Measurements from ENCODE around the gene TPK1.

TPK1 gene

GRCh38 chr7:144549861-144550260, 286.0 kb downstream of the TPK1 start:
- H3K4me3 ChIP-seq = no peak overlapping the region
- no peak overlapping the region for H3K27ac ChIP-seq

- Histone ChIP-seq H3K4me3 (no peak overlapping the region), H3K27ac (no peak overlapping the region)
These were observed 287.3 kb downstream of the TPK1 start for GRCh38 chr7:144548556-144548955.

- Histone ChIP-seq H3K27ac (no peak overlapping the region), H3K4me3 (no peak overlapping the region)
These were observed 288.0 kb downstream of the TPK1 start for GRCh38 chr7:144547888-144548287.

- no peak overlapping the region for H3K27ac ChIP-seq
- H3K4me3 ChIP-seq = no peak overlapping the region
These were observed 289.1 kb downstream of the TPK1 start for GRCh38 chr7:144546782-144547181.

GRCh38 chr7:144545330-144545729, 290.5 kb downstream of the TPK1 start:
- no peak overlapping the region for H3K27ac ChIP-seq
- H3K4me3 ChIP-seq = no peak overlapping the region

- Histone ChIP-seq H3K4me3 (no peak overlapping the region), H3K27ac (no peak overlapping the region)
These were observed 301.0 kb downstream of the TPK1 start for GRCh38 chr7:144534655-144535395.

GRCh38 chr7:144534196-144534595, 301.7 kb downstream of the TPK1 start:
- no peak overlapping the region for H3K27ac ChIP-seq
- H3K4me3 ChIP-seq = no peak overlapping the region

- Histone ChIP-seq H3K4me3 (no peak overlapping the region), H3K27ac (no peak overlapping the region)
These were observed 304.7 kb downstream of the TPK1 start for GRCh38 chr7:144531181-144531580.

GRCh38 chr7:144529269-144529926, 306.5 kb downstream of the TPK1 start:
- Histone ChIP-seq H3K4me3 (no peak overlapping the region), H3K27ac (no peak overlapping the region)

- H3K27ac ChIP-seq = no peak overlapping the region
- no peak overlapping the region for H3K4me3 ChIP-seq
These were observed 307.3 kb downstream of the TPK1 start for GRCh38 chr7:144528536-144529045.

GRCh38 chr7:144527051-144527471, 308.8 kb downstream of the TPK1 start:
- no peak overlapping the region for H3K27ac ChIP-seq
- H3K4me3 ChIP-seq = no peak overlapping the region

- H3K4me3 ChIP-seq = no peak overlapping the region
- no peak overlapping the region for H3K27ac ChIP-seq
These were observed 309.9 kb downstream of the TPK1 start for GRCh38 chr7:144525956-144526355.

- no peak overlapping the region for H3K27ac ChIP-seq
These were observed 311.6 kb downstream of the TPK1 start for GRCh38 chr7:144524271-144524670.

GRCh38 chr7:144523621-144524020, 312.2 kb downstream of the TPK1 start:
- Histone ChIP-seq H3K4me3 (no peak overlapping the region), H3K27ac (no peak overlapping the region)

More at GRCh38 chr7:144524271-144524670, 311.6 kb downstream of the TPK1 start:
- no peak overlapping the region for H3K4me3 ChIP-seq

- Histone ChIP-seq H3K27ac (no peak overlapping the region), H3K4me3 (no peak overlapping the region)
These were observed 315.9 kb downstream of the TPK1 start for GRCh38 chr7:144519925-144520324.

GRCh38 chr7:144518360-144518759, 317.5 kb downstream of the TPK1 start:
- Histone ChIP-seq H3K4me3 (no peak overlapping the region), H3K27ac (no peak overlapping the region)

- Histone ChIP-seq H3K27ac (no peak overlapping the region), H3K4me3 (no peak overlapping the region)
These were observed 318.1 kb downstream of the TPK1 start for GRCh38 chr7:144517749-144518148.

- H3K4me3 ChIP-seq = no peak overlapping the region
- H3K27ac ChIP-seq = no peak overlapping the region
These were observed 318.9 kb downstream of the TPK1 start for GRCh38 chr7:144516729-144517525.

GRCh38 chr7:144513334-144513733, 322.5 kb downstream of the TPK1 start:
- no peak overlapping the region for H3K27ac ChIP-seq
- H3K4me3 ChIP-seq = no peak overlapping the region

- H3K4me3 ChIP-seq = no peak overlapping the region
- no peak overlapping the region for H3K27ac ChIP-seq
These were observed 325.2 kb downstream of the TPK1 start for GRCh38 chr7:144510621-144511020.

Data from skin epidermis (tissue), 12 donors.